ENCODE data around the gene SERTAD4. TPM values are rescaled to one million over a fixed set of nuclear protein-coding genes. Genes with fewer than 3 reads are reported as not detected.
"Not testable (repeated sequence)": the region's sequence is repeated elsewhere in the genome, so short reads cannot be mapped to it uniquely, and the experiment has no call there.

The SERTAD4 gene
- not detected for polyA plus RNA-seq

GRCh38 chr1:210232511-210233215 is at the start of gene SERTAD4:
Gene SERTAD4, plus strand, starts transcription at chr1:210232796. Its CDS starts 5,165 bp downstream, at chr1:210237961.
- Mint-ChIP-seq H3K27me3 (ENCODE audit: low read depth in 3 of 3) (peaks cover 13 to 51% (median 25%) of the 10 kb centered on the region in 3 donors), H3K9me3 (peaks cover 0 to 35% (median 0%) of the 10 kb centered on the region in 6 donors)

DNA sequence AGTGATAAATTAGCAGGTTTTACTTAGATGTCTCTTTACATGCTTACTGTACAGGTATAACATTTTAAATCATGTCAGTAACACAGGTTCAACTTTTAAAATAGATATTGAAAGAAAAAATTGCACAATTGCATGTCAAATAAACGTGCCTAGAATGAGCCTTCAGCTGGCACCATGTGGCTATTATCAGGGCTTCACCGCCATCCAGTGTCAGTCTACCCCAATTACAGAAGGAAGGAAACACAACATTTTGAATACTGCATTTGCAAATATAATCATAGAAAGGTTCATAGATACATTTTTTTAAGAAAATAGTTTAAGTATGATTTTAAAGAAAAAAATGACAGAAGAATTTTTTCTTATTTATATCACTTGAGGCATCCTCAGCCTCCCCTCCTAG is 47.5 kb upstream of the SERTAD4 start:
- Mint-ChIP-seq H3K4me3 (no peak overlapping the region), H3K27ac (no peak overlapping the region), H3K27me3 (ENCODE audit: low read depth in 3 of 3) (peaks cover 0 to 2% (median 2%) of the 10 kb centered on the region in 3 donors), H3K4me1 (no peaks in the 10 kb centered on the region), H3K36me3 (peaks cover 0 to 3% (median 0%) of the 10 kb centered on the region in 3 donors), H3K9me3 (peaks cover 0 to 2% (median 0%) of the 10 kb centered on the region in 6 donors)
- DNase-seq = no peak

More at GRCh38 chr1:210232511-210233215, at the start of gene SERTAD4:
- Mint-ChIP-seq H3K4me1 (peaks cover 10 to 15% of the 10 kb centered on the region in 2 donors), H3K4me3 (peak within 1 kb of the TSS; percentile 50 to 84 (median 68)), H3K36me3 (peaks cover 0 to 3% (median 0%) of the 10 kb centered on the region in 3 donors), H3K27ac (no peak within 1 kb of the TSS)
- no peak for DNase-seq

DNA sequence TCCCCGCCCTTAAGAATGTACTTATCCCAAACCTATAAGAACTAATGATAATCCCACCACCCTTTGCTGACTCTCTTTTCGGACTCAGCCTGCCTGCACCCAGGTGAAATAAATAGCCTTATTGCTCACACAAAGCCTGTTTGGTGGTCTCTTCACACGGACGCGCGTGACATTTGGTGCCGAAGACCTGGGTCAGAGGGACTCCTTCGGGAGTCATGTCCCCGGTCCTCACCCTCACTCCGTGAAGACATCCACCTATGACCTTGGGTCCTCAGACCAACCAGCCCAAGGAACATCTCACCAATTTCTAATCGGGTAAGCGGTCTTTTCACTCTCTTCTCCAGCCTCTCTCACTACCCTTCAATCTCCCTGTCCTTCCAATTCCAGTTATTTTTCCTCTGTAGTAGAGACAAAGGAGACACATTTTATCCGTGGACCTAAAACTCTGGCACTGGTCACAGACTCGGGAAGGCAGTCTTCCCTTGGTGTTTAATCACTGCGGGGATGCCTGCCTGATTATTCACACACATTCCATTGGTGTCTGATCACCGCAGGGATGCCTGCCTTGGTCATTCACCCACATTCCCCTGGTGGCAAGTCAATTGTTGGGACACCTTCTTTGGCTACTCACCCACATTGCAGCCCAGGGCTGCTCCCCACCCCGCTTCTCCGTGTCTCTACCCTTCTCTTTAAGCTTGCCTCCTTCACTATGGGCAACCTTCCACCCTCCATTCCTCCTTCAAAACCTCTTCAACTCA is 44.6 kb upstream of the SERTAD4 start:
- H3K9me3 Mint-ChIP-seq; H3K36me3 Mint-ChIP-seq; H3K4me3 Mint-ChIP-seq; DNase-seq; H3K4me1 Mint-ChIP-seq; H3K27me3 Mint-ChIP-seq (ENCODE audit: low read depth in 3 of 3); H3K27ac Mint-ChIP-seq: not testable (repeated sequence)

DNA sequence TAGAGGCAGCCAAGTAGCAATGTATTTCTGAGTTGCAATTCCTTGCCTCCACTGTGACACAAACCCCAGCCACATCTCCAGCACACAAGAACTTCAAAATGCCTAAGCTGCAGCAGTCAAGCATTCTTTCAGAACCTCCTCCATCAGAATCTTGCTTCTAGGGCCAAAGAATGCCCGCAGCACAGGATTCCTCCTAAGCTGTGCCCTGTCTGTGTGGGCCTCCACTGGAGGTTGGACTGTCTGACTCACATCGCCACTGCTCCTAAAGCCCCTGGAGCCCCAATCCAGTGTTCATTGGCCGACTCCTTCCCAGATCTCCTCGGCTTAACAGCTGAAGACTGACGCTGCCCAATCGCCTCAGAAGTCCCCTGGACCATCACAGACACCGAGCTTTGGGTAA is 43.2 kb upstream of the SERTAD4 start:
- Mint-ChIP-seq H3K9me3 (no peaks in the 10 kb centered on the region), H3K4me1 (no peaks in the 10 kb centered on the region), H3K27ac (no peak overlapping the region), H3K4me3 (no peak overlapping the region), H3K36me3 (no peaks in the 10 kb centered on the region), H3K27me3 (ENCODE audit: low read depth in 3 of 3) (no peaks in the 10 kb centered on the region)
- DNase-seq = no peak

DNA sequence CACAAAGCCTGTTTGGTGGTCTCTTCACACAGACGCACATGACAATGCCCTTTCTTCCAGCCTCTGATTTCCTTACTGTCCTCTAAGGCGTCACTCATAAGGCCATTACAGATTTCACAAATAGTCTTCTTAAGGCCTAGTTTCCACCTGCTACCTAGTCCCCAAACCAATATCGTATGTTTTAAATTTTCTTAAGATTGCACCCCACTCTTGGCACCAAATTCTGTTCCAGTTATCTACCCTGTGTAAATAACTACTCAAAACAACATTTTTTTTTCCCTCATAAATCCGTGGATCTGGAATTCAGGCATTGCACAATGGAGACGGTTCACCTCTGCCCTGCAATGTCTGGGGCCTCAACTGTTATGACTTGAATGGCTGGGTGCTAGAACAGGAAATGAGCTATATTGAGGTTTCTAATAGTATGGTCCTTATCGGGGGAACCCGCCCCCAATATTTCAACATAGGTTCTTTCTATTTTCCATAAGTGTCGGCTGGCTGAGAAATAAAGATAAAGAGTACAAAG is 36.9 kb upstream of the SERTAD4 start:
- H3K4me3 Mint-ChIP-seq = no peak overlapping the region
- no peaks in the 10 kb centered on the region for H3K27me3 Mint-ChIP-seq (ENCODE audit: low read depth in 3 of 3)
- peaks cover 0 to 16% (median 3%) of the 10 kb centered on the region in 6 donors for H3K9me3 Mint-ChIP-seq
- peaks cover 0 to 6% (median 4%) of the 10 kb centered on the region in 3 donors for H3K36me3 Mint-ChIP-seq
- no peak for DNase-seq
- no peak overlapping the region for H3K27ac Mint-ChIP-seq
- no peaks in the 10 kb centered on the region for H3K4me1 Mint-ChIP-seq

DNA sequence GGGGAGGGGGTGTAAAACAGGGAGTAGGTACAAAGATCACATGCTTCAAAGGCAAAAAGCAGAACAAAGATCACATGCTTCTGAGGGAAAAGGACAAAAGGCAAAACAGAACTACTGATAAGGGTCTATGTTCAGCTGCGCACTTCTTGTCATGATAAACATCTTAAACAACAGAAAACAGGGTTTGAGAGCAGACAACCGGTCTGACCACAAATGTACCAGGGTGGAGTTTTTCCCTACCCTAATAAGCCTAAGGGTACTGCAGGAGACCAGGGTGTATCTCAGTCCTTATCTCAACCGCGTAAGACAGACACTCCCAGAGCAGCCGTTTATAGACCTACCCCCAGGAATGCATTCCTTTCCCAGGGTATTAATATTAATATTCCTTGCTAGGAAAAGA is 36.3 kb upstream of the SERTAD4 start:
- H3K9me3 Mint-ChIP-seq = peaks cover 0 to 16% (median 3%) of the 10 kb centered on the region in 6 donors
- H3K27me3 Mint-ChIP-seq (ENCODE audit: low read depth in 3 of 3); H3K27ac Mint-ChIP-seq; DNase-seq; H3K4me1 Mint-ChIP-seq; H3K36me3 Mint-ChIP-seq; H3K4me3 Mint-ChIP-seq: not testable (repeated sequence)

DNA sequence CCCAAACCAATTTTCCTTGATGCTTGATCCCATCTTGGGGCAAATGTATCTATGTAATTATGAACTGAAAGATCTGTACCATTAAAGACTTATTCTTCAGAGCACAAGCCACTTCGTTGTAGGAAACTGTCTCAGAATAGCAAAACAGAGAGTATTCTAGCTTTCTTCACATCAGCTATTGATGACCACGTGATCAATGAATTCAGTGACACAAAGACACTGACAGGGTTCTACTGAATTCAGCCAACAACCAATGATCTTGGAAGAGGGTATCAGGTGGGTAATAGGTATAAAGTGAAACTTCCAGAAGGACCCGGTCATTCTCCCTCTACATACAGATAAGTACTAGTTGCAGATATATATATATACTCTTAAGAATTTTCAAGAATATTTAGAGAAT is 33.8 kb upstream of the SERTAD4 start:
- H3K36me3 Mint-ChIP-seq = peaks cover 0 to 6% (median 4%) of the 10 kb centered on the region in 3 donors
- no peak for DNase-seq
- no peak overlapping the region for H3K27ac Mint-ChIP-seq
- peaks cover 0 to 16% (median 3%) of the 10 kb centered on the region in 6 donors for H3K9me3 Mint-ChIP-seq
- peaks cover 0 to 2% (median 0%) of the 10 kb centered on the region in 3 donors for H3K27me3 Mint-ChIP-seq (ENCODE audit: low read depth in 3 of 3)
- H3K4me1 Mint-ChIP-seq = no peaks in the 10 kb centered on the region
- no peak overlapping the region for H3K4me3 Mint-ChIP-seq

- DNase-seq = no peak
- Mint-ChIP-seq H3K36me3 (peaks cover 0 to 6% (median 4%) of the 10 kb centered on the region in 3 donors), H3K9me3 (peaks cover 0 to 16% (median 3%) of the 10 kb centered on the region in 6 donors), H3K4me1 (no peaks in the 10 kb centered on the region), H3K4me3 (no peak overlapping the region), H3K27ac (no peak overlapping the region), H3K27me3 (ENCODE audit: low read depth in 3 of 3) (peaks cover 0 to 3% (median 0%) of the 10 kb centered on the region in 3 donors)
Observed at GRCh38 chr1:210200124-210200736, 32.4 kb upstream of the SERTAD4 start.

- Mint-ChIP-seq H3K4me1 (no peaks in the 10 kb centered on the region), H3K27ac (no peak overlapping the region), H3K27me3 (ENCODE audit: low read depth in 3 of 3) (peaks cover 0 to 3% (median 0%) of the 10 kb centered on the region in 3 donors), H3K9me3 (peaks cover 0 to 10% (median 0%) of the 10 kb centered on the region in 6 donors), H3K4me3 (no peak overlapping the region), H3K36me3 (no peaks in the 10 kb centered on the region)
- DNase-seq = no peak
Observed at GRCh38 chr1:210201681-210202080, 30.9 kb upstream of the SERTAD4 start.

- Mint-ChIP-seq H3K4me1 (no peaks in the 10 kb centered on the region), H3K9me3 (peaks cover 0 to 12% (median under 1%) of the 10 kb centered on the region in 6 donors), H3K4me3 (no peak overlapping the region), H3K36me3 (no peaks in the 10 kb centered on the region), H3K27ac (no peak overlapping the region), H3K27me3 (ENCODE audit: low read depth in 3 of 3) (peaks cover 4 to 7% (median 7%) of the 10 kb centered on the region in 3 donors)
- DNase-seq = no peak
Observed at GRCh38 chr1:210207597-210208450, 24.8 kb upstream of the SERTAD4 start.

DNA sequence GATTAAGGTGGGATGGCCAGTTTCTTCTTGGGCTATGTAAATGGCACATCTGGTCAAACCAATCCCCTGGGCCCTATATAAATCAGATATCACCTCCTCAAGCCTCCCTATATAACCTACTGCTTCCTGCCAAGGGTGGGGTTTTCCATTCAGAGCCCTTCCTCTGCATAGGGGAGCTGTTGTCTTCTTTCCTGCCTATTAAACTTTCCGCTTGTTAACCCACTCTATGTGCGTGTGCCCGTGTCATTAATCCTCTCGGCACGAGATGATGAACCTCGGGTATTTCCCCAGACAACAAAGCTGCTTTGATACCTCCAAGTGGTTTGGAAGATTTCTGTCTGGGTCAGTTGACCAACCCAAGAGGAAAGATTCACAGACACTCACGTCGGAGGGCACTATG is 19.3 kb upstream of the SERTAD4 start:
- H3K27me3 Mint-ChIP-seq (ENCODE audit: low read depth in 3 of 3) = peaks cover 6 to 9% (median 7%) of the 10 kb centered on the region in 3 donors
- no peak overlapping the region for H3K4me3 Mint-ChIP-seq
- DNase-seq = no peak
- no peak overlapping the region for H3K27ac Mint-ChIP-seq
- no peaks in the 10 kb centered on the region for H3K4me1 Mint-ChIP-seq
- H3K9me3 Mint-ChIP-seq = peaks cover 0 to 8% (median under 1%) of the 10 kb centered on the region in 6 donors
- H3K36me3 Mint-ChIP-seq = no peaks in the 10 kb centered on the region

DNA sequence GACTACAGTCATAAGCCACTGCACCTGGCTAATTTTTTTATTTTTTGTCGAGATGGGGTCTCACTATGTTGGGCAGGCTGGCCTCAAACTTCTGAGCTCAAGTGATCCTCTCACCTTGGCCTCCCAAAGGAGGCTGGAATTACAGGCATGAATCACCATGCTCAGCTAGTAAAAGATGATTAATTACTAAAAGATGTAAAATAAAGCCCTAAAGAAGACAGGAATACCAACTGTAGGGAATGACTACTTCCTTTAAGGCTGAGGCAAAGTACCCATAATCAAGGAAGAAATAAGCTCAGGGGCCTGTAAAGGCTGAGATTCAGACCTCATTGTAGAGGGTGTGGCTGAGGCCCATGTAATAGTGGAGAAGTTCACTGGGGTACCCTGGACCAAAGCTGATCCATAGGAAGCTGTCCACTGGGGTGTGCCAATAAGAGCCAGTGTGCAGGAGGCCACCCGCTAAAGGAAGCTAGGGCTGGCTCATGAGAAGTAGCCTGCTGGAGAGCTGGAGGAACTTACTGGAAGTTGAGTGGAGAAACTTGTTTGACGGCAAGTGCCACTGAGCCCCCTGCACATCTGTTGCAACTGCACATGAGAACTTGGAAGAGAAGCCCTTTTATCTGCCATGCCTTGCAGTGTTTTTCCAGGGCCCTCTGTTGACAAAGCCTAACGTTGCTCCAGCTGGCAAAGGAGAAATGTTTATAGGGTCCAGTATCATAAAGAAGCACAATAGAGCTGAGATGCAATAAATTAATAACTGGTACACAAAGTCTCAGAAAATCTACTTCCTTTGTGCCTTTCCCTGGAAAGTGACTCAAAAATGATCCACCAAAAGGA is 17.8 kb upstream of the SERTAD4 start:
- Mint-ChIP-seq H3K4me1 (no peaks in the 10 kb centered on the region), H3K9me3 (peaks cover 0 to 7% (median 0%) of the 10 kb centered on the region in 6 donors), H3K27ac (no peak overlapping the region), H3K36me3 (no peaks in the 10 kb centered on the region), H3K4me3 (no peak overlapping the region), H3K27me3 (ENCODE audit: low read depth in 3 of 3) (peaks cover 6 to 9% (median 7%) of the 10 kb centered on the region in 3 donors)
- DNase-seq = no peak
